Naive thymus-derived CD4-positive, alpha-beta T cell (primary cell): ENCODE measurements around the gene BTBD19. TPM values are rescaled to one million over a fixed set of nuclear protein-coding genes. Genes with fewer than 3 reads are reported as not detected.
"Not testable (repeated sequence)": the region's sequence is repeated elsewhere in the genome, so short reads cannot be mapped to it uniquely, and the experiment has no call there.

ENCODE experiments used
- ATAC-seq: fragments of 150-1000 bp; cut with Tn5 transposase; 2 replicates; pipeline ENCODE4 v1.10.0; 2021; ENCODE audit warnings: mild to moderate bottlenecking, moderate library complexity
- CTCF ChIA-PET: fragments of 350-600 bp; sonication (Branson Sonifier 250); formaldehyde crosslinking; loops from one replicate; lab custom pipeline; 2021; ENCODE audit warnings: antibody characterized with exemption; lab: Charles Lee
- POLR2A ChIA-PET: fragments of 350-600 bp; sonication (Branson Sonifier 250); formaldehyde crosslinking; loops from one replicate; lab custom pipeline; 2021; ENCODE audit warnings: antibody characterized with exemption, inconsistent platforms; lab: Charles Lee
- DNase-seq, 9 donors: peaks; one replicate each; pipeline versions ENCODE4 v3.0.0 to v3.0.0-alpha.2; 2020 to 2022; ENCODE audit warnings: mixed read lengths in 1 of 9
- H3K27ac ChIP-seq: one replicate; pipeline ENCODE4 v1.7.0; 2013; ENCODE audit warnings: mild to moderate bottlenecking, low read depth, low read length, moderate library complexity
- H3K27me3 ChIP-seq, 2 donors: one replicate each; pipeline ENCODE4 v1.7.0; 2013; ENCODE audit warnings: low read length in 2 of 2, mild to moderate bottlenecking in 2 of 2, moderate library complexity in 2 of 2; ENCODE audit not compliant: control insufficient read depth in 2 of 2, insufficient read depth in 2 of 2
- H3K36me3 ChIP-seq, 3 experiments: 1 replicate in 2 of 3; 2 replicates in 1 of 3; pipeline ENCODE4 v1.7.0; 2013; ENCODE audit warnings: low read length in 3 of 3, mild to moderate bottlenecking in 3 of 3, moderate library complexity in 1 of 3; ENCODE audit not compliant: insufficient read depth in 3 of 3, control insufficient read depth in 2 of 3
- H3K4me1 ChIP-seq, 2 donors: one replicate each; pipeline ENCODE4 v1.7.0; 2013; ENCODE audit warnings: low read length in 2 of 2, mild to moderate bottlenecking in 2 of 2, moderate library complexity in 1 of 2; ENCODE audit not compliant: control insufficient read depth in 2 of 2, insufficient read depth in 2 of 2
- H3K4me3 ChIP-seq: 2 replicates; pipeline ENCODE4 v1.7.0; 2013; ENCODE audit warnings: mild to moderate bottlenecking, low read length
- H3K9me3 ChIP-seq, 3 experiments: 1 replicate in 2 of 3; 2 replicates in 1 of 3; pipeline ENCODE4 v1.7.0; 2013; ENCODE audit warnings: low read length in 3 of 3; ENCODE audit not compliant: control insufficient read depth in 2 of 3
- H3K27ac Mint-ChIP-seq, 9 donors: one replicate each; pipeline ENCODE4 v1.8.0; 2020 to 2022; ENCODE audit warnings: mixed read lengths in 9 of 9, mild to moderate bottlenecking in 8 of 9, moderate library complexity in 5 of 9, inconsistent platforms in 2 of 9
- H3K27me3 Mint-ChIP-seq, 5 donors: one replicate each; pipeline ENCODE4 v1.8.0; 2021 to 2022; ENCODE audit warnings: mixed read lengths in 5 of 5, mild to moderate bottlenecking in 1 of 5
- H3K36me3 Mint-ChIP-seq, 5 donors: one replicate each; pipeline ENCODE4 v1.8.0; 2020 to 2022; ENCODE audit warnings: mixed read lengths in 5 of 5, mild to moderate bottlenecking in 3 of 5, inconsistent platforms in 1 of 5
- H3K4me1 Mint-ChIP-seq, 7 donors: one replicate each; pipeline ENCODE4 v1.8.0; 2020 to 2022; ENCODE audit warnings: mixed read lengths in 7 of 7, mild to moderate bottlenecking in 3 of 7, inconsistent platforms in 1 of 7
- H3K4me3 Mint-ChIP-seq, 10 donors: one replicate each; pipeline ENCODE4 v1.8.0; 2020 to 2022; ENCODE audit warnings: mild to moderate bottlenecking in 10 of 10, mixed read lengths in 10 of 10, moderate library complexity in 6 of 10, inconsistent platforms in 2 of 10
- H3K9me3 Mint-ChIP-seq, 11 donors: one replicate each; pipeline ENCODE4 v1.8.0; 2020 to 2022; ENCODE audit warnings: mixed read lengths in 11 of 11, mild to moderate bottlenecking in 4 of 11, inconsistent platforms in 1 of 11, moderate library complexity in 1 of 11
- intact Hi-C, 2 donors: fragments of 100-400 bp; cut with micrococcal nuclease; formaldehyde crosslinking; loops; one replicate each; pipeline ENCODE4 v1.15.1; 2023
- polyA plus RNA-seq, 2 donors: library from polyadenylated mRNA; unstranded; fragments of 300-500 nt; fragmentation: Illumina TruSeq; gene quantifications; one replicate each; pipeline ENCODE4 v1.2.3, GENCODE V29; 2021
- total RNA-seq, 6 experiments: library from RNA in 5 of 6; stranded (reverse) in 5 of 6; gene quantifications; 1 replicate in 5 of 6; 2 replicates in 1 of 6; pipeline ENCODE4 v1.2.3 and lab custom pipeline; 2021 to 2026

BTBD19 gene, protein sequence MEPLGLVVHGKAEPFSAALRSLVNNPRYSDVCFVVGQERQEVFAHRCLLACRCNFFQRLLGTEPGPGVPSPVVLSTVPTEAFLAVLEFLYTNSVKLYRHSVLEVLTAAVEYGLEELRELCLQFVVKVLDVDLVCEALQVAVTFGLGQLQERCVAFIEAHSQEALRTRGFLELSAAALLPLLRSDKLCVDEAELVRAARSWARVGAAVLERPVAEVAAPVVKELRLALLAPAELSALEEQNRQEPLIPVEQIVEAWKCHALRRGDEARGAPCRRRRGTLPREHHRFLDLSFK
- total RNA-seq, result 10 to 100 TPM; 11.2 to 47.2 (median 13.5) TPM
- under 1 TPM; 0.07 to 0.28 TPM for polyA plus RNA-seq
- total RNA-seq (lab: John Stamatoyannopoulos, UW), result 169 reads per million, percentile 91 among the genes with 10 or more reads in this experiment

- peak in 4 of 9 donors; percentile 12 to 86 (median 33) for DNase-seq
Observed at GRCh38 chr1:44808063-44808937, at the start of gene BTBD19. Gene BTBD19, plus strand, starts transcription at chr1:44808523. Its CDS starts 298 bp downstream, at chr1:44808821.

GRCh38 chr1:44759077-44759476, 49.2 kb upstream of the BTBD19 start:
- no peak for DNase-seq
- intact Hi-C loops, result no loop called here
- no peaks in the 10 kb centered on the region for H3K9me3 Mint-ChIP-seq
- ChIA-PET POLR2A (interaction anchor here (0.6 to 1.8 kb wide), 3 partner anchors 14 to 1791 kb away, joined by 3 to 5 read pairs (median 4); partner anchors contain the start of gene RNU5D-1), CTCF (no interaction called here)
- H3K36me3 ChIP-seq, result no peaks in the 10 kb centered on the region
- H3K4me3 ChIP-seq, result no peak overlapping the region
- ATAC-seq, result no peak
- H3K4me1 ChIP-seq, result no peaks in the 10 kb centered on the region
- no peaks in the 10 kb centered on the region for H3K27me3 Mint-ChIP-seq
- no peaks in the 10 kb centered on the region for H3K27me3 ChIP-seq
- H3K4me1 Mint-ChIP-seq, result peaks cover 0 to 12% (median 4%) of the 10 kb centered on the region in 7 donors
- H3K36me3 Mint-ChIP-seq, result peaks cover 0 to 34% (median 0%) of the 10 kb centered on the region in 5 donors
- H3K27ac Mint-ChIP-seq, result no peak overlapping the region
- H3K9me3 ChIP-seq, result no peaks in the 10 kb centered on the region
- no peak overlapping the region for H3K27ac ChIP-seq
- H3K4me3 Mint-ChIP-seq, result no peak overlapping the region

More at GRCh38 chr1:44808063-44808937, at the start of gene BTBD19:
- intact Hi-C loops, result loop anchor here (2.0 to 10.0 kb wide), 4 partner anchors 77 to 774 kb away; partner anchors contain the start of genes TESK2 (in 2 of the 2), NASP (in 1 of the 2), RNU5D-1 (in 1 of the 2) and ZSWIM5 (in 1 of the 2)
- peaks cover 9 to 33% (median 12%) of the 10 kb centered on the region in 3 experiments for H3K36me3 ChIP-seq
- no peaks in the 10 kb centered on the region for H3K9me3 ChIP-seq
- Mint-ChIP-seq H3K4me1 (peaks cover 47 to 78% (median 72%) of the 10 kb centered on the region in 7 donors), H3K27ac (peak within 1 kb of the TSS; percentile 98 to 100 (median 99)), H3K27me3 (peaks cover 0 to 3% (median 0%) of the 10 kb centered on the region in 5 donors), H3K36me3 (peaks cover 1 to 32% (median 21%) of the 10 kb centered on the region in 5 donors), H3K4me3 (peak within 1 kb of the TSS; percentile 67 to 90 (median 82)), H3K9me3 (peaks cover 0 to 7% (median 0%) of the 10 kb centered on the region in 11 donors)
- peak within 1 kb of the TSS; percentile 48 for H3K4me3 ChIP-seq
- H3K4me1 ChIP-seq, result peaks cover 58 to 61% of the 10 kb centered on the region in 2 donors
- H3K27me3 ChIP-seq, result no peaks in the 10 kb centered on the region
- CTCF ChIA-PET, result interaction anchor here (0.9 to 3.4 kb wide), 8 partner anchors 8 to 77 kb away, joined by 3 to 34 read pairs (median 4); partner anchors contain the start of genes PLK3 and RNU5D-1
- ATAC-seq, result peak; percentile 22
- peak within 1 kb of the TSS; percentile 91 for H3K27ac ChIP-seq
- POLR2A ChIA-PET, result interaction anchor here (0.6 to 18.7 kb wide), 23 partner anchors 8 to 775 kb away, joined by 3 to 709 read pairs (median 5); partner anchors contain the start of genes BEST4, CCDC163, EIF2B3 and HECTD3

GRCh38 chr1:44760876-44761275, 47.4 kb upstream of the BTBD19 start:
- Mint-ChIP-seq H3K4me3 (no peak overlapping the region), H3K36me3 (peaks cover 0 to 25% (median 0%) of the 10 kb centered on the region in 5 donors), H3K27ac (no peak overlapping the region), H3K4me1 (peaks cover 0 to 9% (median 4%) of the 10 kb centered on the region in 7 donors), H3K9me3 (no peaks in the 10 kb centered on the region), H3K27me3 (no peaks in the 10 kb centered on the region)
- no peak for DNase-seq
- no peaks in the 10 kb centered on the region for H3K27me3 ChIP-seq
- no peaks in the 10 kb centered on the region for H3K36me3 ChIP-seq
- H3K4me3 ChIP-seq, result no peak overlapping the region
- POLR2A ChIA-PET, result interaction anchor here (0.7 to 1.5 kb wide), 2 partner anchors 15 to 1306 kb away, joined by 4 read pairs; no protein-coding TSS in a partner anchor
- CTCF ChIA-PET, result no interaction called here
- ATAC-seq, result no peak
- intact Hi-C loops, result no loop called here
- H3K27ac ChIP-seq, result no peak overlapping the region
- no peaks in the 10 kb centered on the region for H3K4me1 ChIP-seq
- no peaks in the 10 kb centered on the region for H3K9me3 ChIP-seq

GRCh38 chr1:44766421-44766820, 41.9 kb upstream of the BTBD19 start:
- H3K4me1 ChIP-seq, H3K9me3 ChIP-seq, H3K36me3 ChIP-seq, H3K4me3 ChIP-seq, DNase-seq, H3K9me3 Mint-ChIP-seq, H3K4me3 Mint-ChIP-seq, H3K27ac Mint-ChIP-seq, ATAC-seq, H3K27ac ChIP-seq, intact Hi-C loops, H3K27me3 ChIP-seq, H3K4me1 Mint-ChIP-seq, H3K27me3 Mint-ChIP-seq: not testable (repeated sequence)
- CTCF ChIA-PET, result interaction anchor here (0.8 kb wide), 1 partner anchor 37 kb away, joined by 3 read pairs; no protein-coding TSS in a partner anchor
- peaks cover 0 to 12% (median 0%) of the 10 kb centered on the region in 5 donors for H3K36me3 Mint-ChIP-seq
- POLR2A ChIA-PET, result interaction anchor here (2.1 kb wide), 1 partner anchor 9 kb away, joined by 12 read pairs; the partner anchor contains the start of gene RPS8

DNA sequence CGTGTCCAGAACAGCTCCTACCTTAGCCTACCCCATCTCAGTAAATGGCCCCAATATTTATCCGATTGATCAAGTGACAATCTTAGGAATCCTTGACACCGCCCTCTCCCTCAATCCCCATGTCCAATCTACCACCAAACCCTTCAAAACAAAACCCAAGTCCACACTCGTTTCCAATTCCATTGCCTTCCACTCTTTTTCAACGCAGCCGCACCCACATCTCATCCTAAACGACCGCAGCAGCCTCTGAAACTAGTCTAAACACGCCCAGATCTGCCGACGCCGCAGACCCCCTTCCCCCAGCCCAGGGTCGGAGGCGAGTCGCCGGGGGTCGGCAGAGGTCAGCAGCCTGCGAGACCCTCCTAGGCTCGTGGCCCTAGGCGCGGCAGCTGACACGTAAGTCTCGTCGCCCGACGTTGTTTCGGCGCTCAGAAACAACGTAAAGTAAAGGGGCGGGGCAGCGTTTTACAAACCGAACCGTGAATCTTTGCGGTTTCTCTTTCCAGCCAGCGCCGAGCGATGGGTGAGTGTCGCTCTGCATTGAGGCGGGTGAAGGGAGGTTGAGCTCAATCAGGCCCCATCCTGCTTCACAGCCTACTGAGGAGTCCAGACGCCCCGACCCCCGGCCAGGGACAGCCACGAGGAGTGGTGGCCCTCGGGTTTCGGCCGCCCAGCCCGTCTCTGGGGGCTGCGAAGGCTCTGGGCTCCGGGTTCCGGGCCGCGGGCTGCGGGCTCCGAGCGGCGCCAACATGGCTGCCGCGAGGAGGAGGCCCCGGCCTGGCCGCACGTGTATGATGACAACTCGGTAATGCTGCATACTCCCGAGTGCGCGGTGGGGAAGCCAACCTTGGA, 33.0 kb upstream of the BTBD19 start, which contains the start of gene RPS8:
TSS of gene RPS8 (plus strand) at position 463 of the 852 bp plus-strand sequence. CDS start at position 520, 57 bp downstream.
- ChIA-PET CTCF (interaction anchor here (0.6 to 1.6 kb wide), 11 partner anchors 9 to 974 kb away, joined by 3 to 8 read pairs (median 3); partner anchors contain the start of genes HECTD3 and PLK3), POLR2A (interaction anchor here (0.5 to 5.5 kb wide), 37 partner anchors 9 to 915 kb away, joined by 3 to 93 read pairs (median 5); partner anchors contain the start of genes BEST4, BTBD19, DYNLT4 and EIF2B3)
- intact Hi-C loops, result loop anchor here (1.0 to 10.0 kb wide), 15 partner anchors 9 to 909 kb away; partner anchors contain the start of genes KIF2C (in 2 of the 2), PLK3 (in 2 of the 2), RNU5D-1 (in 2 of the 2) and UROD (in 2 of the 2)
- Mint-ChIP-seq H3K36me3 (peaks cover 8 to 39% (median 15%) of the 10 kb centered on the region in 5 donors), H3K4me3 (peak within 1 kb of the TSS; percentile 88 to 99 (median 92)), H3K27ac (peak within 1 kb of the TSS; percentile 91 to 98 (median 94)), H3K9me3 (no peaks in the 10 kb centered on the region), H3K4me1 (peaks cover 20 to 45% (median 38%) of the 10 kb centered on the region in 7 donors), H3K27me3 (no peaks in the 10 kb centered on the region)
- Histone ChIP-seq H3K4me3 (peak within 1 kb of the TSS; percentile 99), H3K4me1 (peaks cover 6 to 19% of the 10 kb centered on the region in 2 donors), H3K36me3 (peaks cover 0 to 34% (median 7%) of the 10 kb centered on the region in 3 experiments), H3K27ac (peak within 1 kb of the TSS; percentile 89), H3K9me3 (no peaks in the 10 kb centered on the region), H3K27me3 (no peaks in the 10 kb centered on the region)
- ATAC-seq (peak; percentile 91), DNase-seq (peak; percentile 77 to 92 (median 90))
